AG09309 (cell line): ENCODE measurements around the gene MYH13.

ENCODE experiments used
- DNase-seq: peaks from one replicate; pipeline ENCODE4 v3.0.0-alpha.2; 2010; ENCODE audit warnings: low read depth
- H3K4me3 ChIP-seq: 2 replicates; pipeline ENCODE4 v1.5.1; 2011; ENCODE audit warnings: mild to moderate bottlenecking, low read depth, low read length, moderate library complexity; ENCODE audit not compliant: control insufficient read depth
- TF ChIP-seq, protein P1 (sequence below): IDR thresholded peaks from 2 replicates; pipeline ENCODE4 v1.5.1; 2011; ENCODE audit warnings: mild to moderate bottlenecking, low read depth, low read length, inconsistent platforms; ENCODE audit not compliant: insufficient read depth, control insufficient read depth; ENCODE audit errors: missing control alignments

MYH13 gene

DNA sequence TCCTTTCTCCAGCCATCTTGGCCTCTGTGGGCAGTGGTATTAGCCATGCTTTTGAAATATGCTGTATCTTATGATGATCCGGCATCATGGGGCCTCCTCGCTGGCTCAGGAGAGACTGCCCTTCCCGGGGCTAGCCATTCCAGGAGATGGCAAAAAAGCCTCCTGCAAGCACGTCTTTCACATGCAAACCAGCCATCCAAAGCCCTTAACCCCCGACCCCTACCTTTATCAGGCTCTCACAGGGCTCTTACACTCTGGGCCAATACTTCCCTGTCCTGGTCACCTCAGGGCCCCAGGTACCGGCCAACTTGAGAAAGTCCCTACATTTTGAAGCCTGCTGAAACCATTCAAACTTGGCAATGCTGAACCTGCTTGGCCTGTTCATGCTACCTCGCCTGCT lies 36.4 kb downstream of the MYH13 start:
- DNase-seq, result no peak
- TF ChIP-seq, protein P1, sequence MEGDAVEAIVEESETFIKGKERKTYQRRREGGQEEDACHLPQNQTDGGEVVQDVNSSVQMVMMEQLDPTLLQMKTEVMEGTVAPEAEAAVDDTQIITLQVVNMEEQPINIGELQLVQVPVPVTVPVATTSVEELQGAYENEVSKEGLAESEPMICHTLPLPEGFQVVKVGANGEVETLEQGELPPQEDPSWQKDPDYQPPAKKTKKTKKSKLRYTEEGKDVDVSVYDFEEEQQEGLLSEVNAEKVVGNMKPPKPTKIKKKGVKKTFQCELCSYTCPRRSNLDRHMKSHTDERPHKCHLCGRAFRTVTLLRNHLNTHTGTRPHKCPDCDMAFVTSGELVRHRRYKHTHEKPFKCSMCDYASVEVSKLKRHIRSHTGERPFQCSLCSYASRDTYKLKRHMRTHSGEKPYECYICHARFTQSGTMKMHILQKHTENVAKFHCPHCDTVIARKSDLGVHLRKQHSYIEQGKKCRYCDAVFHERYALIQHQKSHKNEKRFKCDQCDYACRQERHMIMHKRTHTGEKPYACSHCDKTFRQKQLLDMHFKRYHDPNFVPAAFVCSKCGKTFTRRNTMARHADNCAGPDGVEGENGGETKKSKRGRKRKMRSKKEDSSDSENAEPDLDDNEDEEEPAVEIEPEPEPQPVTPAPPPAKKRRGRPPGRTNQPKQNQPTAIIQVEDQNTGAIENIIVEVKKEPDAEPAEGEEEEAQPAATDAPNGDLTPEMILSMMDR, result no peak
- H3K4me3 ChIP-seq, result no peak overlapping the region

DNA sequence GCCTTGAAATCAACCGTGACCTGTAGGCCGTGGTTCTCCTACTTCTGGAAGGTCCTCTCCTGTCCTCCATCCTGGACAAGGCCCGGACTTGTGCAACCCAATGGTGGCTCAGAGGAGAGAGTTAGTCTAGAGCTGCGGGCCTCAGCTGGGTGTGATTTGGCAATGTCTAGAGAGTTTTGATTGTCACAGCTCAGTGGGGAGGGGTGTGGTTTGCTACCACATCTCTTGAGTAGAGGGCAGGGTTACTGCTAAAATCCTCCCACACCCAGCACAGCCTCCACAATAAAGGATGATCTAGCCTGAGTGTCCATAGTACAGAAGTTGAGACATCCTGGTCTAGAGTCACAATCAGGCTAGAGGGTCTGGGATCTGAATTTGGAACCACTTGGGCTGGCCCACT lies 40.3 kb downstream of the MYH13 start:
- TF ChIP-seq, protein P1, result no peak
- no peak for DNase-seq
- H3K4me3 ChIP-seq, result no peak overlapping the region

DNA sequence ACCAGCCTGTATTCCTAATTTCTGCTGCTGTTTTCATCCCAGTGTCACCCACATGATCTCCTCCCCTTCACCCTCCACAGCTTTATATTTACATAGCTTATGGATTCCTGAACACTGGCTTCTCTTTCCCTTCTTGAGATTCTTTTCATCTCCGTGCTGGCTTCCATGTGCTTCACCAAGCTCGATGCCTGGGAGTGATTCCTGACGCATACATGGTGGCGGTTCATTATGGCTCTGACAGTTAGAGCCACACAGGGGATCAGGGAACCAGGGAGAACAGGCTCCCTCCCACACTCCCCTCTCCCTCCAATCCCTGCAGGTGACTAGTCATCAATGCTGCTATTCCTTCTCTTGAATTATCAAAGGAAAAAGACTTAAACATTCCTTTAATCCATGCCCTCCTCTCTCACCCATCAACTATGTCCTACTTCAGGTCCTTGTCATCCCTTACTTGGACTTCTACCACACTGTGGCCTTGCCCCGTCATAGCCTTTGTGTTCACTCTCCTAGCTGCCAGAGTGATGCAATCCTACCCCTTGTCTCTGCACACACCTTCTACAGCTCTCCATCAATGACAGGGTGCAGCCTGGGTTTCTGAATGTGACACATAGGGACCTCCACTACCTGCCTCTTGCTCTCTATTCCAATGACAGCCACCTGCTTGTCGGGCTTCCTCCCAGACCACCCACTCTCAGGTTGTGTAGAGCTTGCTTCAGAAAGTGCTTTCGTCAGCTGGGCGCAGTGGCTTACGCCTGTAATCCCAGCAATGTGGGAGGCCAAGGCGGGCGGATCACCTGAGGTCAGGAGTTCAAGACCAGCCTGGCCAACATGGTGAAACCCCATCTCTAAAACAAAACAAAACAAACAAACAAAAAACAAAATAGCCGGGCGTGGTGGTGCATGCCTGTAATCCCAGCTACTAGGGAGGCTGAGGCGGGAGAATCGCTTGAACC lies 43.6 kb downstream of the MYH13 start:
- DNase-seq, result no peak
- H3K4me3 ChIP-seq, result no peak overlapping the region
- TF ChIP-seq, protein P1, result no peak

DNA sequence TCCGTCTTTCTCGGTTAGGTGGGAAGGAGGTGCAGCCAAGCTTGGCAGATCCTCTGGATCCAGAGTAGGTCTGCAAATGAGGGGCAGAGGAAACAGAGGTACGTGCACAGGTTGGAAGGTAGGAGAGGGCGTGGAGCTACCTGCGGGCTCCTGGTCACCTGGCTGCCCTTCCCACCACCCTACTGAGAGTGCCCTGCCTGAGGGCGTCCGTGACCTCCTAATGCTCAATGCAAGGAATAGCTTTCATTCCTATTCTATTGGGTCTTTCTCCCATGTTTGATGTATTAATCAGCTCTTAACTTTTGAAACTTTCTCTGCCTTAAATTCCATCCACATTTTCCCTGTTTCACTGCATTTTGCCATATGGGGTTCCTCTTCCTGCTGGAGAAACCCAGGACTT lies 44.6 kb downstream of the MYH13 start:
- no peak overlapping the region for H3K4me3 ChIP-seq
- TF ChIP-seq, protein P1, result no peak
- no peak for DNase-seq

DNA sequence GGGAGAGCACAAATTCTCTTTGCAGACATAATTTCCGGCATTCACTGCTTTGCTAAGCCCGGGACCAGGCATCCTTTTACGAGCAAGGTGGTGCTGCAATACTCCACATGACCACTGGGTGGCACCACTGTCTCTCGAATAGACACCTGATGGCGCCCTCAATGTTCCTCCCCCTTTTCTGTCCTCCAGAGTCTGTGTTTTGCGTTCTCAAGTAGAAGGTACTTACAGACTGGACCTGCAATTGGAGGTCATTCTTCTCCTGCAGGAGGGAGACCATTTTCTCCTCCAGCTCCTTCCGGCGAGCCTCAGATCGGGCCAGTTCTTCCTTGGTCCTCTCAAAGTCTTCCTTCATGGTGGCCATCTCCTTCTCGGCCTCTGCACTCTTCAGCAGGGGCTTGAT lies 45.2 kb downstream of the MYH13 start:
- H3K4me3 ChIP-seq, result no peak overlapping the region

DNA sequence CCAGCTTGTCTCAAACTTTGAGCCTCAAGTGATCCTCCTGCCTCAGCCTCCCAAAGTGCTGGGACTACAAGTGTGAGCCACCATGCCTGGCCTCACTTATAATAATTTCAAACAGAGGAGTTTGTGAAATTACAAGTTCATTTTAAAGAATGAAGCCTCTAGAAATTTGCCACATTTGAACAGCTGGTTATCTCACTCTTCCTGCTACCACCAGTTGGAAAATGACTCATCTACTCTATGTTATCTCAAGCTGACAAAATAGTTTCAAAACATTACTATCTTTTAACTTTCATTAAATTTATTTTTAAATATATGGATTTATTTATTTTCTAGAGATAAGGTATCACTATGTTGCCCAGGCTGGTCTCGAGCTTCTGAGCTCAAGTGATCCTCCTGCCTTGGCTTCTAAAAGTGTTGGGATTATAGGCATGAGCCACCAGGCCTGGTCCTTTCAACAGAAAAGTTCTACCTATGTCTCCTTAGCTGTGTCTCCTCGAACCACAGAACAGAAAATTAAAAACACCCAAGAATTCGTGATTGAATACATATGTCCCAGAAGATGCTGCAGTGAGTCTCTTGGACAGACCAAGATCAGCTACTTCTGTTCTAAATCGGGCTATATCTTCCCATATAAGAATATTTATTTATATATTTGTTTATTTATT lies 47.6 kb downstream of the MYH13 start:
- H3K4me3 ChIP-seq, result no peak overlapping the region
- no peak for DNase-seq
- TF ChIP-seq, protein P1, result no peak

More for the DNA sequence above, 45.2 kb downstream of the MYH13 start:
- TF ChIP-seq, protein P1, result peak; percentile 85
- DNase-seq, result peak; percentile 35
